Adipocyte (in vitro differentiated cells): ENCODE measurements around the gene STRAP.
"Not testable (repeated sequence)": the region's sequence is repeated elsewhere in the genome, so short reads cannot be mapped to it uniquely, and the experiment has no call there.

ENCODE experiments used
- DNase-seq: peaks from one replicate; pipeline ENCODE4 v3.0.0-alpha.2; 2015; ENCODE audit warnings: low read depth
- H3K27me3 ChIP-seq: replicated peaks from 2 replicates; pipeline ENCODE4 v1.7.0; 2013; ENCODE audit warnings: mild to moderate bottlenecking, low read length, moderate library complexity; ENCODE audit not compliant: control insufficient read depth, insufficient read depth
- H3K36me3 ChIP-seq: 2 replicates; pipeline ENCODE4 v1.7.0; 2013; ENCODE audit warnings: low read length, mild to moderate bottlenecking, moderate library complexity; ENCODE audit not compliant: control insufficient read depth, insufficient read depth, severe bottlenecking
- H3K4me1 ChIP-seq: 2 replicates; pipeline ENCODE4 v1.7.0; 2013; ENCODE audit warnings: mild to moderate bottlenecking, low read length, moderate library complexity; ENCODE audit not compliant: control insufficient read depth, insufficient read depth
- H3K4me3 ChIP-seq: 2 replicates; pipeline ENCODE4 v1.7.0; 2013; ENCODE audit warnings: mild to moderate bottlenecking, low read length, moderate library complexity
- H3K9ac ChIP-seq: 2 replicates; pipeline ENCODE4 v1.7.0; 2013; ENCODE audit warnings: mild to moderate bottlenecking, low read length, moderate library complexity
- H3K9me3 ChIP-seq: 2 replicates; pipeline ENCODE4 v1.7.0; 2013; ENCODE audit warnings: mild to moderate bottlenecking, low read length, moderate library complexity; ENCODE audit not compliant: control insufficient read depth

STRAP gene

GRCh38 chr12:15874556-15875145, 7.5 kb upstream of the STRAP start:
- not testable (repeated sequence) for H3K36me3 ChIP-seq, DNase-seq, H3K9ac ChIP-seq, H3K4me3 ChIP-seq, H3K27me3 ChIP-seq, H3K9me3 ChIP-seq, H3K4me1 ChIP-seq

GRCh38 chr12:15875863-15876262, 6.3 kb upstream of the STRAP start:
- DNase-seq: no peak
- H3K4me1 ChIP-seq: peaks cover 2% of the 10 kb centered on the region
- no peaks in the 10 kb centered on the region for H3K9me3 ChIP-seq
- no peak overlapping the region for H3K4me3 ChIP-seq
- H3K9ac ChIP-seq: no peak overlapping the region
- H3K36me3 ChIP-seq: no peaks in the 10 kb centered on the region
- H3K27me3 ChIP-seq: no peaks in the 10 kb centered on the region

GRCh38 chr12:15879413-15879812, 2.8 kb upstream of the STRAP start:
- H3K9ac ChIP-seq: no peak overlapping the region
- no peak overlapping the region for H3K4me3 ChIP-seq
- H3K27me3 ChIP-seq: no peaks in the 10 kb centered on the region
- H3K36me3 ChIP-seq: no peaks in the 10 kb centered on the region
- peaks cover 12% of the 10 kb centered on the region for H3K4me1 ChIP-seq
- DNase-seq: no peak
- no peaks in the 10 kb centered on the region for H3K9me3 ChIP-seq

GRCh38 chr12:15880721-15881120, 1.5 kb upstream of the STRAP start:
- no peaks in the 10 kb centered on the region for H3K9me3 ChIP-seq
- H3K9ac ChIP-seq: peak overlapping the region; percentile 95
- no peak for DNase-seq
- peaks cover 24% of the 10 kb centered on the region for H3K4me1 ChIP-seq
- H3K27me3 ChIP-seq: no peaks in the 10 kb centered on the region
- peak overlapping the region; percentile 99 for H3K4me3 ChIP-seq
- peaks cover 2% of the 10 kb centered on the region for H3K36me3 ChIP-seq

- Histone ChIP-seq H3K4me3 (peak overlapping the region; percentile 99), H3K9ac (peak overlapping the region; percentile 95), H3K36me3 (peaks cover 16% of the 10 kb centered on the region), H3K9me3 (no peaks in the 10 kb centered on the region), H3K27me3 (no peaks in the 10 kb centered on the region), H3K4me1 (peaks cover 51% of the 10 kb centered on the region)
- DNase-seq: peak; percentile 40
Observed at GRCh38 chr12:15883536-15883935, 1.3 kb downstream of the STRAP start.

- Histone ChIP-seq H3K4me3 (peak overlapping the region; percentile 35), H3K4me1 (peaks cover 44% of the 10 kb centered on the region), H3K9me3 (no peaks in the 10 kb centered on the region), H3K36me3 (peaks cover 33% of the 10 kb centered on the region), H3K9ac (no peak overlapping the region), H3K27me3 (no peaks in the 10 kb centered on the region)
- no peak for DNase-seq
Observed at GRCh38 chr12:15886372-15887042, 4.3 kb downstream of the STRAP start.

GRCh38 chr12:15887043-15887817, 5.0 kb downstream of the STRAP start:
- Histone ChIP-seq H3K9me3 (no peaks in the 10 kb centered on the region), H3K4me3 (peak overlapping the region; percentile 35), H3K4me1 (peaks cover 43% of the 10 kb centered on the region), H3K27me3 (no peaks in the 10 kb centered on the region), H3K9ac (no peak overlapping the region), H3K36me3 (peaks cover 40% of the 10 kb centered on the region)
- no peak for DNase-seq

GRCh38 chr12:15892645-15893259, 10.6 kb downstream of the STRAP start:
- Histone ChIP-seq H3K27me3 (no peaks in the 10 kb centered on the region), H3K4me3 (no peak overlapping the region), H3K9ac (no peak overlapping the region)

GRCh38 chr12:15893260-15893659, 11.1 kb downstream of the STRAP start:
- Histone ChIP-seq H3K4me3 (no peak overlapping the region), H3K36me3 (peaks cover 78% of the 10 kb centered on the region), H3K9me3 (no peaks in the 10 kb centered on the region), H3K9ac (no peak overlapping the region), H3K27me3 (no peaks in the 10 kb centered on the region), H3K4me1 (peaks cover 11% of the 10 kb centered on the region)
- no peak for DNase-seq

More at GRCh38 chr12:15892645-15893259, 10.6 kb downstream of the STRAP start:
- DNase-seq: no peak
- Histone ChIP-seq H3K9me3 (no peaks in the 10 kb centered on the region), H3K4me1 (peaks cover 12% of the 10 kb centered on the region), H3K36me3 (peaks cover 72% of the 10 kb centered on the region)

GRCh38 chr12:15896867-15897266, 14.7 kb downstream of the STRAP start:
- H3K4me3 ChIP-seq: no peak overlapping the region
- H3K4me1 ChIP-seq: peaks cover 14% of the 10 kb centered on the region
- no peak overlapping the region for H3K9ac ChIP-seq
- no peaks in the 10 kb centered on the region for H3K27me3 ChIP-seq
- peaks cover 92% of the 10 kb centered on the region for H3K36me3 ChIP-seq
- DNase-seq: no peak
- H3K9me3 ChIP-seq: no peaks in the 10 kb centered on the region

GRCh38 chr12:15897433-15897832, 15.2 kb downstream of the STRAP start:
- H3K4me3 ChIP-seq: no peak overlapping the region
- H3K9me3 ChIP-seq: no peaks in the 10 kb centered on the region
- H3K36me3 ChIP-seq: peaks cover 92% of the 10 kb centered on the region
- peaks cover 14% of the 10 kb centered on the region for H3K4me1 ChIP-seq
- H3K9ac ChIP-seq: no peak overlapping the region
- no peaks in the 10 kb centered on the region for H3K27me3 ChIP-seq
- DNase-seq: no peak
